Measurements from ENCODE around the gene PTPRN2.

The PTPRN2 gene

DNA sequence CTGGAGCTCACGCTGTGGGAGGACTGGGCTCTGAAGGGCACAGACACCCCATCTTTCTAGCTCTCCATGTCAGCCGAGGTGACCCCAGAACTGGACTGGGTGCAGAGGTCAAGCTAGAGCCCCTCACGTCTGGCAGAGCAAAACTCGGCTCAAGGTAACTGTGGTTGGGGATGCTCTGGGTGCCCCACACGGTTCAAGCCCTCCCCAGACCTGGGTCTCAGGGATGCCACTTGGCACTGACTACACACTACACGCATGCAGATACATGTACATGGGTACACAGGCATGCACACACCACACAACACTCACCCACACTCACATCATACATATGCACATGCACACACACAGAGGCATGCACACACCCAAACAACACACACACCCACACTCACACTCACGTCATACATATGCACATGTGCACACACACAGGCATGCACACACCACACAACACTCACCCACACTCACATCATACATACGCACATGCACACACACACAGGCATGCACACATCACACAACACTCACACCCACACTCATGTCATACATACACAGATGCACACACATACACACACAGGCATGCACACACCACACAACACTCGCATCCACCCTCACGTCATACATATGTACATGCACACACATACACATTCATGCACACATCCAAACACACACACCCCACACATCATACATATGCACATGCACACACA lies 1031.5 kb downstream of the PTPRN2 start:
- FAIRE-seq = no peak

DNA sequence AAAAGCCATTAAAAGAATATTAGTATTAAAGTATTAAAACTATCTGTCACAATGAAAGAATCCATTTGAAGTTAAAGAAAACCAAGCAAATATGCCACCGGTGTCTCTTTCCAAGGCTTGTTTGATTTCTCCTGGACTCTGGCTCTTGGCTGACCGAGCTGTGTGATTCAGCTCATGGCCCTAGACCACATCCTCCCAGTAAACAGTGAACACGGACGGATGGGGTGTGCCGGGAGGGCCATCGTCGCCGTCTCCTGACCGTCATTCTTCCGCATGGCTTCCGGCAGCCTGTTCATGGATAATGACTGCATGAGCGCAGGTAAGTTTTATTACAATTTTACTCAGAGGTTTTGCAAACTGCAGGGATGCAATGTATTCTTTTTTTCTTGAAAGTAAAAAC lies 1032.3 kb downstream of the PTPRN2 start:
- TF ChIP-seq CTCF (IDR thresholded peaks at IDR 0.05; ENCODE audit: insufficient read depth, missing control alignments) = no peak
- FAIRE-seq = no peak
- no peak for DNase-seq (ENCODE audit: insufficient read length, low spot score)

More for the DNA sequence above, 1031.5 kb downstream of the PTPRN2 start:
- DNase-seq (ENCODE audit: insufficient read length, low spot score) = no peak
- no peak for TF ChIP-seq CTCF (IDR thresholded peaks at IDR 0.05; ENCODE audit: insufficient read depth, missing control alignments)

DNA sequence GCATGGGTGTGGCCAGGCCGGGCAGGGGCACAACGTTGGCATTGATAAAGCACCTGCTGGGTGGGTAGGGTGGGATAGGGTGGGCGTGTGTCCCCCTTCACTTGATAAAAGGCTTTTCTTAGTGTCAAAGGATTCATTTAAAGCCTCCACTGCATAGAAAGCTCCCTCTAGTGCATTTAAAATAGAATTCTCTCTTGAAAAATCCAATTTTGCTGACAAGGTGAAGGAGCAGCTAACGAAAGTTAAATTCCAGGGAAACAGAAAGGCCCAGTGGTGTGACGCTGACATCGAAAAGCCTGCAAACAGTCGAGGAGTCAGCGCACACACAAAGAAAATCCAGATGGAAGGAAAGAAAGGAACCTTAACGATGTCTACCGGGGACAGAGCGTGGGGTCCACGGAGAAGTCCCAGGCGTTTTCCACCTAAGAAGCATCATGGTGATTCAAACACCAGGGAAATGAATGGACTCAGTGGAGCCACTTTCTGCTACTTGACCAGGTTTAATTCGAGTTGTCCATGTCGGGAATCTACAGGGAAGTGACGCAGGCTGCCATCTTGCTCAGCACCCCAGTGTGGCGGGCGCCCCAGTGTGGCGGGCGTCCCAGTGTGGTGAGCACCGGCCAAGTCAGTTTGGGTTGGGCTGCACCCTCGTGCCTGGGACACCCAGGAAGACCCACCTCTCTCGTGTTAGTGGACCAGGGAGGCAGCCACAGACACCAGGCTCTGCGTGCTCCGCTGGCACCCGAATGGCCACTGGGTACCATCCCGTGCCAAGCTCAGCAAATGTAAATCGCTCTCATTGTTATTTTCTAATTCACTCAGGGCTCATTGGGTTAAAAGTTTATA lies 1033.0 kb downstream of the PTPRN2 start:
- TF ChIP-seq CTCF (IDR thresholded peaks at IDR 0.05; ENCODE audit: insufficient read depth, missing control alignments) = no peak
- FAIRE-seq = no peak
- no peak for DNase-seq (ENCODE audit: insufficient read length, low spot score)

DNA sequence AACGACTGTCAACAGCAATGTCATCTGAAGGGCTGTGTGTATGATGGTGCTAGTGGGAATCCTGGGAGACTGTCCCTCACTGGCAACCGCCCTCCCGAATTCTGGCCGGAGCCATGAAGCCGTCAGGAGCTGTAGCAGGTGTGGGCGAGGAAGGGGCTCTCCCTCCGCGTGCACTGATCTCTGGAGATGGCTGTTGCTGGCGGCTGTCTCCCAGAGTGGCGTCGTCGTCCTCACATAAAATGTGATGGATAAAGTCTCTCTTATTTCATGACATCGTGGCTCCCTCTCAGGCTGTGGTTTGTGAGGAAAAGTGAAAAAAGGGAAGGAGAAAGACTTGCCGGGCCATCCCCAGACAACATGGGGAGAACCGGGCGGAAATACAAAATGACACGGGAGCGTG lies 1034.4 kb downstream of the PTPRN2 start:
- TF ChIP-seq CTCF (IDR thresholded peaks at IDR 0.05; ENCODE audit: insufficient read depth, missing control alignments) = no peak
- DNase-seq (ENCODE audit: insufficient read length, low spot score) = no peak
- FAIRE-seq = no peak

- DNase-seq (ENCODE audit: insufficient read length, low spot score) (no peak), FAIRE-seq (no peak)
- no peak for TF ChIP-seq CTCF (IDR thresholded peaks at IDR 0.05; ENCODE audit: insufficient read depth, missing control alignments)
Observed at GRCh38 chr7:157552295-157552993, 1035.2 kb downstream of the PTPRN2 start.

GRCh38 chr7:157551325-157552070 lies 1036.1 kb downstream of the PTPRN2 start:
- no peak for TF ChIP-seq CTCF (IDR thresholded peaks at IDR 0.05; ENCODE audit: insufficient read depth, missing control alignments)
- no peak for FAIRE-seq
- DNase-seq (ENCODE audit: insufficient read length, low spot score) = no peak
